ENCODE results near the gene EIF4G3.
"Not testable (repeated sequence)": the region's sequence is repeated elsewhere in the genome, so short reads cannot be mapped to it uniquely, and the experiment has no call there.

The EIF4G3 gene

DNA sequence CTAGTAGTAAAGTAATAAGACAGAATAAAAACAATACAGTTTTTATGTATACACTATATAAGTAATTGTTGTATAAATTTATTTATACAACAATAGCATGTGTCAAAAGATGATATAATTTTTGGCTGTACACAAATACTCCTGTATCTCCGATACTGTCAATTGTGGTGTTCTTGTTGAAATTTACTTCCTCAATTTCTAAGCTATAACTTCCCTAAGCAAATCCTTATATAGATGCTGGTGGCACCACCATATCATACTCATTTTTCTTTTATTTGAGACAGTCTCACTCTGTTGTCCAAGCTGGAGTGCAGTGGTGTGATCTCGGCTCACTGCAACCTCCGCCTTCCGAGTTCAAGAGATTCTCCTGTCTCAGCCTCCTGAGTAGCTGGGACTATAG is 248.6 kb downstream of the EIF4G3 start:
- TF ChIP-seq, protein P1, sequence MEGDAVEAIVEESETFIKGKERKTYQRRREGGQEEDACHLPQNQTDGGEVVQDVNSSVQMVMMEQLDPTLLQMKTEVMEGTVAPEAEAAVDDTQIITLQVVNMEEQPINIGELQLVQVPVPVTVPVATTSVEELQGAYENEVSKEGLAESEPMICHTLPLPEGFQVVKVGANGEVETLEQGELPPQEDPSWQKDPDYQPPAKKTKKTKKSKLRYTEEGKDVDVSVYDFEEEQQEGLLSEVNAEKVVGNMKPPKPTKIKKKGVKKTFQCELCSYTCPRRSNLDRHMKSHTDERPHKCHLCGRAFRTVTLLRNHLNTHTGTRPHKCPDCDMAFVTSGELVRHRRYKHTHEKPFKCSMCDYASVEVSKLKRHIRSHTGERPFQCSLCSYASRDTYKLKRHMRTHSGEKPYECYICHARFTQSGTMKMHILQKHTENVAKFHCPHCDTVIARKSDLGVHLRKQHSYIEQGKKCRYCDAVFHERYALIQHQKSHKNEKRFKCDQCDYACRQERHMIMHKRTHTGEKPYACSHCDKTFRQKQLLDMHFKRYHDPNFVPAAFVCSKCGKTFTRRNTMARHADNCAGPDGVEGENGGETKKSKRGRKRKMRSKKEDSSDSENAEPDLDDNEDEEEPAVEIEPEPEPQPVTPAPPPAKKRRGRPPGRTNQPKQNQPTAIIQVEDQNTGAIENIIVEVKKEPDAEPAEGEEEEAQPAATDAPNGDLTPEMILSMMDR (IDR thresholded peaks at IDR 0.05), result no peak

DNA sequence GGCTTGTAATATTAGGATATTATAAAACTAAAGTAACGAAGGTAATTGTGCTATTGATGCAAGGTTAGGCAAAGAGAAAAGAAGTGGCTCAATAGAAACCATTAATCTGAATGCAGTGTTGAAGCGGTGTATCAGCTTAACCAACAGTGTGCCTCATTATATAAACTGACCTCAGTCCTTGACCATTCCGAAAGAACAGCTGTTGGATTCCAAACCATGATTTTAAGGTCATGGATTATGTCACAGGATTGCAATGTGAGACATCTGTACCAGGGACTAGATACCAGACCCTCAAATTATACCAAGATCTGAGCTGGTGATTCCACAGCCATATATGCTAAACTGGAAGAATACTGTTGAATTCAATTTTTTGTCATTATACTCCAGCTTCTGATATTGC is 255.4 kb downstream of the EIF4G3 start:
- H3K4me1 ChIP-seq (ENCODE audit: control insufficient read depth in 1 of 2, insufficient read depth in 1 of 2, low read depth in 1 of 2, low read length in 1 of 2), result no peaks in the 10 kb centered on the region

More for the DNA sequence above, 248.6 kb downstream of the EIF4G3 start:
- Histone ChIP-seq H3K4me3 (ENCODE audit: low read depth in 1 of 2, low read length in 1 of 2) (no peak overlapping the region), H3K27me3 (no peaks in the 10 kb centered on the region), H3K9me3 (no peaks in the 10 kb centered on the region), H3K27ac (peak overlapping the region; percentile 56), H3K36me3 (peaks cover 3% of the 10 kb centered on the region), H3K4me1 (ENCODE audit: control insufficient read depth in 1 of 2, insufficient read depth in 1 of 2, low read depth in 1 of 2, low read length in 1 of 2) (peaks cover 27 to 40% of the 10 kb centered on the region in 2 experiments)

GRCh38 chr1:20913242-20913641 is 263.5 kb downstream of the EIF4G3 start:
- Histone ChIP-seq H3K27me3 (no peaks in the 10 kb centered on the region), H3K9me3 (no peaks in the 10 kb centered on the region), H3K27ac (no peak overlapping the region), H3K36me3 (no peaks in the 10 kb centered on the region), H3K4me1 (ENCODE audit: control insufficient read depth in 1 of 2, insufficient read depth in 1 of 2, low read depth in 1 of 2, low read length in 1 of 2) (no peaks in the 10 kb centered on the region), H3K4me3 (ENCODE audit: low read depth in 1 of 2, low read length in 1 of 2) (no peak overlapping the region)
- TF ChIP-seq, protein P1 (IDR thresholded peaks at IDR 0.05), result no peak

More for the DNA sequence above, 255.4 kb downstream of the EIF4G3 start:
- TF ChIP-seq, protein P1 (IDR thresholded peaks at IDR 0.05), result no peak
- H3K36me3 ChIP-seq, result no peaks in the 10 kb centered on the region
- H3K27me3 ChIP-seq, result no peaks in the 10 kb centered on the region
- H3K9me3 ChIP-seq, result no peaks in the 10 kb centered on the region
- no peak overlapping the region for H3K27ac ChIP-seq
- H3K4me3 ChIP-seq (ENCODE audit: low read depth in 1 of 2, low read length in 1 of 2), result no peak overlapping the region

GRCh38 chr1:20907526-20907925 is 269.2 kb downstream of the EIF4G3 start:
- H3K27me3 ChIP-seq; H3K27ac ChIP-seq; H3K4me3 ChIP-seq (ENCODE audit: low read depth in 1 of 2, low read length in 1 of 2); H3K9me3 ChIP-seq; H3K4me1 ChIP-seq (ENCODE audit: control insufficient read depth in 1 of 2, insufficient read depth in 1 of 2, low read depth in 1 of 2, low read length in 1 of 2); H3K36me3 ChIP-seq: not testable (repeated sequence)

- no peak overlapping the region for H3K27ac ChIP-seq
- H3K4me3 ChIP-seq (ENCODE audit: low read depth in 1 of 2, low read length in 1 of 2), result no peak overlapping the region
- TF ChIP-seq, protein P1 (IDR thresholded peaks at IDR 0.05), result no peak
- peaks cover 3 to 12% of the 10 kb centered on the region in 2 experiments for H3K4me1 ChIP-seq (ENCODE audit: control insufficient read depth in 1 of 2, insufficient read depth in 1 of 2, low read depth in 1 of 2, low read length in 1 of 2)
- H3K27me3 ChIP-seq, result no peaks in the 10 kb centered on the region
- no peaks in the 10 kb centered on the region for H3K9me3 ChIP-seq
- H3K36me3 ChIP-seq, result peaks cover 9% of the 10 kb centered on the region
Measured at GRCh38 chr1:20903437-20903836, 273.3 kb downstream of the EIF4G3 start.

GRCh38 chr1:20900056-20900455 is 276.6 kb downstream of the EIF4G3 start:
- Histone ChIP-seq H3K36me3 (peaks cover 15% of the 10 kb centered on the region), H3K27me3 (no peaks in the 10 kb centered on the region)
- TF ChIP-seq, protein P1 (IDR thresholded peaks at IDR 0.05), result no peak

More at GRCh38 chr1:20900056-20900455, 276.6 kb downstream of the EIF4G3 start:
- no peak overlapping the region for H3K4me3 ChIP-seq (ENCODE audit: low read depth in 1 of 2, low read length in 1 of 2)
- H3K4me1 ChIP-seq (ENCODE audit: control insufficient read depth in 1 of 2, insufficient read depth in 1 of 2, low read depth in 1 of 2, low read length in 1 of 2), result peaks cover 2 to 8% of the 10 kb centered on the region in 2 experiments
- H3K27ac ChIP-seq, result no peak overlapping the region
- H3K9me3 ChIP-seq, result no peaks in the 10 kb centered on the region
